Measurements from ENCODE around the gene ZNF701. TPM values are rescaled to one million over a fixed set of nuclear protein-coding genes. Genes with fewer than 3 reads are reported as not detected.
"Not testable (repeated sequence)": the region's sequence is repeated elsewhere in the genome, so short reads cannot be mapped to it uniquely, and the experiment has no call there.

Gene ZNF701
- polyA plus RNA-seq, 1 experiment, result 3.8 TPM

- no peaks in the 10 kb centered on the region for H3K27me3 ChIP-seq (ENCODE audit: control insufficient read depth, insufficient read depth, low read length)
- ChIA-PET POLR2A (no interaction called here), CTCF (no interaction called here)
- no peak for TF ChIP-seq CTCF (IDR thresholded peaks at IDR 0.05; ENCODE audit: insufficient read depth, low read depth, low read length)
- peaks cover 7% of the 10 kb centered on the region; the same call in 1 of the 2 replicates for H3K36me3 ChIP-seq (ENCODE audit: control insufficient read depth, insufficient read depth, low read length)
- H3K4me3 ChIP-seq (ENCODE audit: low read depth, low read length), result no peak overlapping the region
- DNase-seq (ENCODE audit: low read depth), result no peak
Observed at GRCh38 chr19:52621376-52621775, 51.3 kb downstream of the ZNF701 start.

GRCh38 chr19:52622261-52622660, 52.2 kb downstream of the ZNF701 start:
- ChIA-PET CTCF (interaction anchor here (2.1 kb wide), 1 partner anchor 13 kb away, joined by 6 read pairs; no protein-coding TSS in a partner anchor), POLR2A (no interaction called here)
- DNase-seq (ENCODE audit: low read depth), result no peak
- Histone ChIP-seq H3K4me3 (ENCODE audit: low read depth, low read length) (no peak overlapping the region), H3K36me3 (ENCODE audit: control insufficient read depth, insufficient read depth, low read length) (peaks cover 5% of the 10 kb centered on the region; the same call in 1 of the 2 replicates), H3K27me3 (ENCODE audit: control insufficient read depth, insufficient read depth, low read length) (no peaks in the 10 kb centered on the region)
- no peak for TF ChIP-seq CTCF (IDR thresholded peaks at IDR 0.05; ENCODE audit: insufficient read depth, low read depth, low read length)

GRCh38 chr19:52626915-52627314, 56.8 kb downstream of the ZNF701 start:
- H3K27me3 ChIP-seq (ENCODE audit: control insufficient read depth, insufficient read depth, low read length), result no peaks in the 10 kb centered on the region
- H3K36me3 ChIP-seq (ENCODE audit: control insufficient read depth, insufficient read depth, low read length), result no peaks in the 10 kb centered on the region; the same call in 1 of the 2 replicates
- ChIA-PET CTCF (no interaction called here), POLR2A (no interaction called here)
- no peak overlapping the region for H3K4me3 ChIP-seq (ENCODE audit: low read depth, low read length)
- no peak for DNase-seq (ENCODE audit: low read depth)
- no peak for TF ChIP-seq CTCF (IDR thresholded peaks at IDR 0.05; ENCODE audit: insufficient read depth, low read depth, low read length)

GRCh38 chr19:52627441-52627840, 57.4 kb downstream of the ZNF701 start:
- H3K36me3 ChIP-seq (ENCODE audit: control insufficient read depth, insufficient read depth, low read length); H3K4me3 ChIP-seq (ENCODE audit: low read depth, low read length); DNase-seq (ENCODE audit: low read depth); CTCF ChIA-PET; POLR2A ChIA-PET; H3K27me3 ChIP-seq (ENCODE audit: control insufficient read depth, insufficient read depth, low read length): not testable (repeated sequence)

GRCh38 chr19:52635786-52636570, 65.9 kb downstream of the ZNF701 start:
- Histone ChIP-seq H3K27me3 (ENCODE audit: control insufficient read depth, insufficient read depth, low read length) (no peaks in the 10 kb centered on the region), H3K36me3 (ENCODE audit: control insufficient read depth, insufficient read depth, low read length) (no peaks in the 10 kb centered on the region), H3K4me3 (ENCODE audit: low read depth, low read length) (no peak overlapping the region)
- ChIA-PET POLR2A (no interaction called here), CTCF (no interaction called here)
- no peak for TF ChIP-seq CTCF (IDR thresholded peaks at IDR 0.05; ENCODE audit: insufficient read depth, low read depth, low read length)
- DNase-seq (ENCODE audit: low read depth), result no peak

Small RNA genes within 50 kb of the gene (small RNA-seq; reads per million reads assigned to genes)
- gene RPL39P34 (ENCODE audit: insufficient read length, low read depth, low replicate concordance), result not detected

Other genes starting within 250 kb of the ZNF701 start
- gene ZNF610, start 234.0 kb upstream of the ZNF701 start, polyA plus RNA-seq (2011; rRNA removed), result 1.4 and 1.7 TPM in 2 replicates
- 12.9 and 16.1 TPM in 2 replicates for gene ZNF880, start 200.4 kb upstream of the ZNF701 start, polyA plus RNA-seq (2011; rRNA removed)
- 12.1 and 18.3 TPM in 2 replicates for gene ZNF528, start 172.4 kb upstream of the ZNF701 start, polyA plus RNA-seq (2011; rRNA removed)
- 0.05 TPM in 1 of 2 replicates, not detected in the other for gene ZNF534, start 141.1 kb upstream of the ZNF701 start, polyA plus RNA-seq (2011; rRNA removed)
- 0.82 and 1.7 TPM in 2 replicates for gene ZNF578, start 116.7 kb upstream of the ZNF701 start, polyA plus RNA-seq (2011; rRNA removed)
- gene ZNF808, start 42.6 kb upstream of the ZNF701 start, polyA plus RNA-seq (2011; rRNA removed), result 2.8 and 4.5 TPM in 2 replicates
- 23.7 and 36.1 TPM in 2 replicates for gene ZNF83, start 68.1 kb downstream of the ZNF701 start, polyA plus RNA-seq (2011; rRNA removed)
- 2.4 and 3.8 TPM in 2 replicates for gene ZNF611, start 164.8 kb downstream of the ZNF701 start, polyA plus RNA-seq (2011; rRNA removed)
- gene ZNF600, start 216.5 kb downstream of the ZNF701 start, polyA plus RNA-seq (2011; rRNA removed), result 3.0 and 3.6 TPM in 2 replicates

Measured in BJ (cell line).